Myocyte (in vitro differentiated cells): ENCODE results near the gene KLF9. TPM values are rescaled to one million over a fixed set of nuclear protein-coding genes. Genes with fewer than 3 reads are reported as not detected.

Experiments used
- DNase-seq: peaks from one replicate; pipeline ENCODE4 v3.0.0-alpha.2; 2012; ENCODE audit warnings: low read depth
- total RNA-seq: library from RNA; depleted of rRNA; stranded (reverse); fragments of >200 nt; gene quantifications from 2 replicates; pipeline ENCODE4 v1.2.3, GENCODE V29; 2014

The KLF9 gene
- total RNA-seq, 1 donor from 2014 or later: 30.6 TPM

DNA sequence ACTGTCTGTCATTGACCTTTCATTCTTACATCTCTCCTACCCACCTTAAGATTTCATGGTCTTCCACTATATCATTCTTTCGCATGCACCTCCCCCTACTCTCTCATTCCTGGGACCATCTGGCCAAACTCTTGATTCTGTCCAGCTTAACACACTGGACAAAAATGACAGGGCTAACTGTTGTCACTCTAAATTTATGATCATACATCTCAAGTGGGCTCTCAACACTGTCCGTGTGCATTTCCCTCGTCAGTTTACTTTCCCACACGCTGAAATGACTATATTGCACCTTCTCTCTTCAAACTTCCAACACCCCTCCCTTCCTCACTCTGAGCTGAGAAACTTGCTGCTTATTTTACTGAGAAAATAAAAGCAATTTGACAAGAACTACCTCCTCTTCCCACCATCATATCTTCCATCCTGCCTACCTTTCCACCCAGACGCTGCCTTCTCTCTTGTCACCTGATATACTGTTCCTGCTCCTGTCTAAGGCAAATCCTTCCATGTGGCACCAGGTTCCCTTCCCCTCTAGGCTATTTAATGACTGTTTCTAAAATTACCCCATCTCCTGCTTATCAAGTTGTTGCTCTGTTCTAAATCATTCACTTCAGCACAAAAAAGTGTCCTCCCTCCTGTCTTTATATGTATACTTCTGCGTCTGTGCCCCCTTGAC, 8.1 kb upstream of the KLF9 start:
- no peak for DNase-seq

DNA sequence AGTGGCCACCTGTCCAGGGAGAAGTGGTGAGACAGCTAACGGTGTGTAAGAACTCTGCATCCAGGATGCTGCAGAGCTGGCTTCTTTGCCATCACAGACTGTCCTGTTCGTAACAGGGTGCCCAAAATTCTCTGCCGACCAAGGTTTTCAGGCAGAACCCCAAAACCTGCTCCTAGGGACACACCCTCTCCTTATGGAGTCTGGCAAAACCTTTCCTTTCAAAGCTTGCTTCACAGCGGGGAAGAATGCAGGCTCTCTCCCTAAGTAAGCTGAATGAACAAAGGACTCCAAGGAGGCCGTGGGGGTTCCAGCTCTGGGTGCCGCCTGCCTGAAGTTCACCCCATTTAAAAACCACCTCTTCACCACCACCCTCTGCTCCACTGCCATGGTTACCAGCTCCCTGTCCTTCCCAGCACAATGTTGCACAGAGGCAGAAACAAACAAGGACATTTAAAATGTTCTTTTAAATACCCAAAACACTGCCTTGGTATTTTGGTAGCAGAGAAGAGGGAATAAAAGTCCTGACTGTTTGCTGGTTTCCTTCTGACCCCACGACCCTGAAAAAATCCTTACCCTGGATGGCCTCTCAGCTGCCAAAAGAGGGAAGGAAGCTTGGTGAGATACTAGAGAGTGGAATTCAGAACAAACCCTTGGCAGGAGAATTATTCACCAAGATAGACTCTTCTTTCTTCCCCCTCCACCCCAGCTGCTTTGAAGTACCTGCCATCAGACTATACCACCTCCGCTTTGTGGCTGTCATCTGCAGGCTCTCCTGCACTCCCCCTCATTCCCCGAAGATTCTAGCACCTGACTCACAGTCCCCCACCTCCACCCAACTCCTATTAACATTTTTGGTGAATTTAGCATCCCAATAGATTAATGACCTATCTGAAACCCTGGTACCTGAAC, 7.1 kb upstream of the KLF9 start:
- DNase-seq: peak; percentile 51

DNA sequence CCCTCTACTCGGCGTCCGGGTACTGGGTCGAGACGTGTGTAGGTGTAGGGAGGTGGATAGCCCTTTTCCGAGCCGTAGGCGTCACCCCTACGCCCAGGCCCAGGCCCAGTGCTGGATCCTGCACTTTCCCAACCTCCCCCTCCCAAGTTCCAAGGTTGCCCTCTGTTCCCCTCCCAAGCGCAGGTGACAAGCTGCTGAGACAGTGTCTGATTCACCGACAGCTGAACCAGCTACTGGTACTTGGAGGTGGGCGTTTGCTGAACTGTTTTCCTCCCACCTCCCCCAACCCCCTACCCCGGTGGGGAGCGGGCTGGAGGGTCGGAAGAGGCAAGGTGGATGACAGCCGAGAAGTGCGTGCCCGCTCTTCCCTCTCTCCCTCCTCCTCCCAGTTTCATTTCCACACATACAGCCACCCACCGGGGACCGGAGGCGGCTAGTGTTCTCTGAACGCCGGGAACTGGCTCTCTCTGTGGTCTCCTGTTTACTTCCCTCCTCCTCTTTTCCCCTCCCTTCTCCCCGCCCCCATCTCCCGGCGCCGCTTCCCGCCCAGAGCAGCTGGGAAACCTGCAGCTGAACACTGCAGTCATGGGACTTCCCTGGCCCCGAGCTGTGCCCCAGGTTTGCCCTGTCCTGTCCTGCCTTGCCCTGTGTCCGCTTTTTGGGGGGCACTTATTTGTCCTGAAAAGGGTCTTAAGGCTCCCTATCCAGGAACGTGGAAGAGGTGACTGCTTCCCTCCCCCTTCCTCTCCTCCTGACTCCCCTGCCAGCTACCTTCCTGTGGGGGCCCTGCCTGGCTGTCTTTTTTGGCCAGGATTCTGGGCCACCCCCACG, 6.2 kb upstream of the KLF9 start:
- peak; percentile 94 for DNase-seq

DNA sequence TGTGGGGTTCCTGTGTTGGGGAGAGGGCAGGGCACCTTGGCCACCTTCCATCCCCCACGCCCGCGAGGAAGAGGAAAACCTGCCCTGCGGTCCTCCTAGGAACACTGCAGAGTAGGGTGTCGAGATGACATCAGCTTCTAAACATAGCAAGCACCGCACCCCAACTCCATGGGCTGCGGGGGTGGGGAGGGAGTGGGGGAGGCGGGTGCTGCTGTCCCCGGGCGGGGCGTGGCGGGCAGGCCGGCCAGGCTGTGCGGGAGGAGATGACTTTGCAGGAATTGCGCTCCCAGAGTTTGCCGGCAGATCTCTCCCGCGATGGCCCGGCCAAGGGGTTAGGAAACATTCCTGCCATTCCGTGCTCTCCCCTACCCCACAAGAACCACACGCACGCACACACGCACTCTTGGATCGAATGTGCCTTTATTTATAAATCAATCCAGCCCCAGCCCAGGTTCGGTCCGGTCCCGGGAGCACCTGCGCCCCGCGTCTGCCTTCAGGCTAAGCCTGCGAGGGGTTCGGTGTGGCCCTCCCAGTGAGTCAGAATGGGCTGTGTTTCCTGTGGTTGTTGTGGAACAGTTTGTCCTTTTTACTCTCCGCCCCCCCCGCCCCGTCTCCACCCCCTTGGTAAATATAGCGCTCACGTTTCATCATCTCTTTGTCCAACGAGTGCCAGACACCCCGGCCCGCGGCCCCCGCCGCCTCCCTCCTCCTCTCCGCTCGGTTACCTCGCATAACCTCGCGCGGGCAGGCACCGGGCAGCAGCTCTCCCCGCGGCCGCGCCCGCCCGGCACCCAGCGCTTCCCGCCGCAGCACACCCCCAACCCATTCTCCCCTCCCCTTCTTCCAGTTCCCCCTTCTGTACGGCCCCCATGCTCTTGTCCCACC, 5.3 kb upstream of the KLF9 start:
- peak; percentile 98 for DNase-seq

DNA sequence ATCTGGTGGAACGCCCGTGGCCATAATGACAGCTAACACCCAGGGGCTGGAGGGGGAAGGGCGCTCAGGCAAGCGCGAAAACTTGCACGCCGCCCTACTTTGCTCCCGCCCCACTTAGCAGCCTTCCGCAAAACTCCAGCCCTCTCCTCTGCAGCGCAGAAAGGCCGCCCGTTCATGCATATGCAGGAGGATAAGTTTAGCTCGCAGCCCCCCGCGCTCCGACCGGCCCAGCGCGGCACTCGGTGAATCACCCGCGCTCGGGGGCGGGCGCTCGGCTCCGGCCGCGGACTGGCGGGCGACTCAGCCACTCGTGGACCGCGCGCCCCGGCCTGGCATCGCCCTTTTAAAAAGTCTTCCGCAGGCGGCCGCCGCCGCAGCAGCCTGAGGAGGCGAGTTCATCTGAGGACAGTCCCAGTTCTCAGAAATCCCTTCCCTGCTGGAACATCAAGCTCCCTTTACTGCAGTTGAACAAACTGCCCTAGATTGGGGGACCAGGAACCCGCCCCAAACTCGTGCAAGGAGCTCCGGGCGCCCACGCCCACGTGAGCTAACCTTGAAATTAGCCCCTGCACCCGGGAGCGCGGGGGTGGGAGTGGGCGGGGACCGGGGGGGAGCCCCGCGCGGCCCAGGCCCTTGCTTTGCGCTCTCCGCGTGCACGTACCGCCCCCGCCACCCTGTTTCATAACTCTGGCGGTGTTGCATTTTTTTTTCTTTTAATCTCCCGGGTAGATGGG, 4.5 kb upstream of the KLF9 start:
- DNase-seq: peak; percentile 97

DNA sequence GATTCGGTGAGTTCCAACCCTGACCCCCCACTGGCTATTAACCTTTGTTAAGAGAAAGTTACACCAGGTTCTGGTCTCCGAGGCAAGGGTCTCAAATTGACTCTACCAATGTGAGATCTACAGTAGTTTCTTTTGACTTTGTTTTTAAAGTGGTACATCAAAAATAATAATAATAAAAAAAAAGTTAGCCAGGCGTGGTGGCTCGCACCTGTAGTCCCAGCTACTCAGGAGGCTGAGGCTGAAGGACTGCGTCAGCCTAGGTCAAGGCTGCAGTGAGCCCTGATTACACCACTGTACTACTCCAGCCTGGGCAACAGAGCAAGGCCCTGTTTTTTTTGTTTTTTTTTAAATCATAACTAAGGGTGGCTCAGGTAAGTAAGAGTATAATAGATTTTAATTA, 1.0 kb upstream of the KLF9 start:
- DNase-seq: no peak

DNA sequence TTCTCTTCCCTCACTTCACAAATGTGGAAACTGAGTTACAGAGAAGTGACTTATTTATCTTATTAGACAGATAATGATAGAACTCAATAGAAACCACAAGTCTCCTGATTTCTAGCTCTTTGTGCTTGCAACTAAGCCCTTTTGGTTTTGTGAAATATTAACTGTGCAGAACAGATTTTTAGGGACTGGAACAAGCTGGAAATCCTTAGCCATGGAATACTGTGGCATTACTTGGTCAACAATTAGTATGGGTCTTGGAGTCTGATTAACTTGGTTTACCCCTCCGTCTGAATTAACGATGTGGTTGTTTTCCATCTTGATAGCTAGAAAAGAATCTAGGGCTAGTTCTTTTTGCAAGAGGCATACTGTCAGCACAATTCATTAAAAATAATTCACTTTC, 584 bp upstream of the KLF9 start:
- DNase-seq: no peak

DNA sequence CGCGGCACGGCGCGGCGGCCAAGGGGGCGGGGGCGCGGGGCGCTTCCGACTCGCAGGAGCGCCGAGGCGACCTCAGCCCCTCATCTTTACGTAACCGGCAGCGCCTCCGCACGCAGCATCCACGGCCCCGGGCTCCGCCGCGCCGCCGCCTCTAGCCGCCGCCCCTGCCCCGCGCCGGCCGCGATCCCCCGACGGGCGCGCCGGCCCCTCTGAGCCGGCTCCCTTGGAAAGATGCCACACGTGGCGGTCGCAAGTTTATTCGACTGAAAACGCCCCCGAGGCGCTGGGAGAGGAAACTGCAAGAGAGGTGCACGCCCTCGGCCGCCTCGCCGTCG, 1.0 kb downstream of the KLF9 start:
- no peak for DNase-seq

DNA sequence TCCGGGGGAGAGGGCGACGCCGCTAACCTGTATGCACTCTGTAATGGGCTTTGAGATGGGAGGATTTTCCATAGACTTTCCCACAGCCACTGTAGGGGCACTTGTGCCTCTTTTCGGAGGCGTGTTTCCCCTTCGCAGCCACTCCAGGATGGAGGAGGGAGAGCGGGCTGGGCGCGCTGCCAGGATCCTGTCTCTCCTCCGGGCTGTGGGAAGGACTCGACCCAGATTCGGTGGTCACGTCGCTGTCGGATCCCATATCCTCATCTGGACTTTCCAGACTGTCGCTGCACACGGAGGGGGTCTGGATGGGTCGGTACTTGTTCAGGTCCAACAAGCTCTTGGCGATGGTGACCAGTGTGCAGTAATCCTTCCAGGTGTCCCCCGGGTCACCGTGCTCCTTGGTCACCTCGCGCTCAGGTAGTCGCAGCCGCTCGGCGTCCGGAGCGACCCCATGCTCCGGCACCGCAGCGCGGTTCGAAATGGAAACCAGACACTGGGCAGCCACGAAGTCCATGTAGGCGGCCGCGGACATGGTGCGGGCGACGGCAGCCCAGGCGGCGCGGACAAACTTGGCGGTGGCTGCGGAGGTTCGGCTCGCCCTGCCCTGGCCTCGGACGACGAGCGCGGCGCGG, 1.5 kb downstream of the KLF9 start:
- peak; percentile 84 for DNase-seq

DNA sequence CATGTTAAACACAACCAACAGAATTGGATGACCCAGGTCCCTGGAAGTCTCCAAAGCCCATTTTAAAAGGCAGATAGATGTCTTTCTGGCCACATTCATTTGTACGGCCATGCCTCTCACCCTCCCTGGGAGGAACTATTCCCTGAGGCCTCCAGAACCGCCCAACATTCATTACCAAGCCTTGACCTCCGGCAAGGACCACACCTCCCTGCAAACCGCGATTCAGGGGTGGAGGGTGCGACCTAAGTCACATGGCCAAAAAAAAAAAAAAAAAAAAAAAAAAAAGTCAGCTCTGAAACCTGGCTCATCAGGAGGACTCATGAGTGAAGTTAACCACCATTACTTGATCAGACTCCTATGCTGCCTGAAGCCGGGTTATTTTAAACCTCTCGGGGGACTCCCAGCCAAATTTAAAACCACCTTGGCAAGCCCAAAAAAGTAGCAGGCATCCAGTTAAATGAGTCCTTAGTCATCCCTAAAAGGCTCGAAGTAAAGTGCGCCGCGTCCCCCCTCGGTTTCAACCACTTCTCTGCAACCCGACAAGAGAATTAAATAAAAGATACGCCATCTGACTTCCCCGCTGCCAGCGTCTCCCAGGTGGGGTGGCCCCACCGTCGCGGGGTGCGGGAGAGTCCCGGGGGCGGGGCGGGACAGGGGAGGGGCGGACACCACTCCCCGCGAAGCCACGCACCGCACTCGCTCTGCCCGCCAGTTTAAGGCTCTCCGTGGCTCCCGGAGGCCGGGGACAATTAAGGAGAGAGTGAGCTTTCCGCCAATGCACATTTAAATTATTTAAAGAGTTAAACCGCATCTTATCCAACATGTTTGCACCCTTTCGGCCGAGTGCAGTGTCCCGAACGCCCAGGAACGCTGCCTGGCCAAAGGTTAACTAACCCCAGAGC, 2.3 kb downstream of the KLF9 start:
- DNase-seq: peak; percentile 95

DNA sequence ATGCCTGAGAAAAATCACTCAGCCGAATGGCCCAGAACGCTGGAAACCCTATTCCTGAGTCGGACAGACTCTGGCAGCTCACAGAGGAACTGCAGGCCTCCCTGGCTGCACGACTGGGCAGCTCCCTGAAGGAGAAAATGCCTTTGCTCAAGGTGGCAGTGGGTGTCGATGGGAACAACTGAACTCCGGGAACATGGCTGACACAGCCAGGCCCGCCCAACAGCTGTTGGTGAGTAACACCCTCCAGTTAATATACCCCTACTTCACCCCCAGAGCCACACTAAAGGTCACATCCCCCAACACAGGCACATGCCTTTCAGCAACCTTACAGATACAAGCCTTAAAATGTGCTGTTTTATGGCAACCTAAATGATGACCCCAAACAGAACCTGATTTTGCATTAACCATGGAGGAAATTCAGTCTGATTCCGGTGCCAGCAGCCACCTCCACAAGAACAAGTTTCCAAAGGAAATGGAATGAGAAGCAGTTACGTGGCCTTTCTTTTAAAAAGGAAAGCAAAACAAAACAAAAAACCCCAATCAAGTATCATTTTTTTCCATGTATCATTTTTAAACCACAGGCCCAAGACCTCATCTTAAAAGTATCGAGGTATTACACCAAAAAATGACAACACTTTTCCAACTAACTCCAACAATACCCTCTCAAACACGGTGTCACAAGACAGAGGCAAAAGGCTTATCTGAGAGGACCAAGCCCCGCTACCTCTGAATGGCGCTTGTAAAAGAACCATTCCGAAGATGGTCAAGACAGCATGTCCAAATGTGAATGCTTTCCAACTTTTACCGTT, 3.1 kb downstream of the KLF9 start:
- peak; percentile 92 for DNase-seq

DNA sequence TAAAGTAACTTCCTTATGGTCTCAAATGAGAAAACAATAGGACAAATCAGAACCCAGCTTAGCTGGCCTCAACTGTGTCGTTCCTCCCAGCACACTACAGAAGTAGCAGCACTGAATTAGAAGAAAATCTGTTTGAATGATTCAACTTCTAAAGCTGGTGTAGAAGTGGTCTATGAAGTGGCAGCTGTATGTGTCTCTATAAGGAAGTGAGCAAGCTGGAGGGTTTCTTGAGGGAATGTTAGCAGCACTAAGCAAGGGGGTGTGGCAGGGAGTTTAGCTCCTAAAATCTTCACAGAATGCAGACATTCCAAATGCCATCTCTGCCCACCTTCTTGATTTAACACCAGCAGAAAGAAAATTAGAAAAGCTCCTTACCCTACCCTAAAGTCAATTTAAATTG, 4.1 kb downstream of the KLF9 start:
- peak; percentile 71 for DNase-seq

DNA sequence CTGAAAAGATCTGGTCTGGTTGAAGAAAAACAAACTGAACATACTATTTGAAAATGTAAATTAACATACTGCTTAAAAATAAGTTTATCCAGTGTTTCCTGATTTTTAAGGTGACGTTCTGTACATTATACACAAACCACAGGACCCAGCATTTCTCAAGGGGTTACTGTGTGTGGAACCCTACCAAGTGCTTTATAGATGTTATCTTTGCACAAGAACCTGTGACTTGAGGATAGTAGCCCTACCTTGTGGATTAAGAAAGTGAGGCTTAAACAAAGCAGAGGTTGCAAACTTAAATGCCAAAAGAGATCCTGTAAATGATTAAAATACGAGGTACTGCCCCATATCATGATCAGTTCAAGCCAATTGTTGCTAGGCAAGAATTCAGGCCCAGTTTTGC, 4.7 kb downstream of the KLF9 start:
- DNase-seq: peak; percentile 17

DNA sequence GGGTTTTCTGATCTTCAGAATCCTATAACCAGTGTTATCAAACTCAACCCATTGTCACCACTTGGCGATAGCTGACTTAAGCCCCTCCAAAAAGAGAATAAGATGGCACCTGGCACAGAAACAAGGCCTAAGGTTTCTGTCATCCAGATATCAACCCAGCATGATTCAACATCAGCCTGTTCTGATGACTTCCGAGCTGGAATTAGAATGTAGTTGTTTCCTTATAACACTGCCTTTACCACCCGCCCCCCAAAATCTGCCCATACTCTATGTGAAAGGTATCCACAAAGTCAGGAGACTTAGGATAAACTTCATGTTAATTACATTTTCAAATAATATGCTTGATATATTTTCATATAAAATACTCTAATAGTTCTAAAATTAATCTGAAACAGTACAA, 5.2 kb downstream of the KLF9 start:
- peak; percentile 44 for DNase-seq

DNA sequence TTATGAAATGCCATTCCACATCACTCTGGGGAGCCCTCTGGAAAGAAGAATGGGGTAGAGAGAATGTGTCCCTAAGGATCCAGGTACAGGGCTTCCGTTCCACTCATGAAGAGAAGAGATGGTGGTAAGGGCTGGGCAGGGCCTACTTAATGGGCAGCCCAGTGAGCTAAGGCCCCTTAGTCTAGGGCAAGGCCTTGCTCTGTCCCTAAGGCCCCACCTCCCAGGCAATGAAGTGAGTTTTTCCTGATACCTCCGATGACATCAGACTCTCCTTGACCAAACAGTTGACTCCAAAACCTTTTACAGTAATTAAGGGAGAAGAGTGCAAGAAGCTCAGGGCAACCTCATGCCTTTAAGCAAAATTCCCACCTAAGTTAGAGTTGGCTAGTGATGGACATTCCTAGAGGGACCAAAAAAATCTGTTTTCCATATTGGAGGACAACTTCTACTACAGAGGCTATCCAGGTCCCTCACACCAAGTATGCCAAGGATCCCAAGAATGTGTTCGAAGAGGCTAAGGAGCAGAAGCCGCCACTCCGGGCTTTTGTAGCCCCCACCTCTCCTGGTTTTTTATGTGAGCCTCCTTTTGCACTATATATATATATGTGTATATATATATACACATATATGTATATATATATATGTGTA, 5.9 kb downstream of the KLF9 start:
- DNase-seq: peak; percentile 23

DNA sequence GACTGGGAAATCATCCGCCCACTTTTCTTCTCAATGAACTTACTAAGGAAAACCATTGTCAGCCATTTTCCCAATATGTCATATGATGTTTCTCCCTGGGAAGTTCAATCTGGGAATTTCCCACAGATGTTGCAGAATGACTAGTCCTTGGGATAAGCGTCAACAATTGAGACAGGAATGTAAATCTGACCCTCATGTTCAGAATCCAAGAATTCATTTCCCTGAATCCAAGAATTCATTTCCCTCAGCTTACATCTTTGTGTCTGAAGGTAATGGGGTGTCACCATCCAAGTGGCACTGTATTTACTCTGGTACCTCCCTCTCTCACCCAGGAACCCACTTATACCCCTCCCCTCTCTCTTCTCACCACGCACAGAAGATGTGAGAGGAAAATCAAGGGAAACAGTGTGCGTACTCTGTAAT, 7.4 kb downstream of the KLF9 start:
- DNase-seq: peak; percentile 84

DNA sequence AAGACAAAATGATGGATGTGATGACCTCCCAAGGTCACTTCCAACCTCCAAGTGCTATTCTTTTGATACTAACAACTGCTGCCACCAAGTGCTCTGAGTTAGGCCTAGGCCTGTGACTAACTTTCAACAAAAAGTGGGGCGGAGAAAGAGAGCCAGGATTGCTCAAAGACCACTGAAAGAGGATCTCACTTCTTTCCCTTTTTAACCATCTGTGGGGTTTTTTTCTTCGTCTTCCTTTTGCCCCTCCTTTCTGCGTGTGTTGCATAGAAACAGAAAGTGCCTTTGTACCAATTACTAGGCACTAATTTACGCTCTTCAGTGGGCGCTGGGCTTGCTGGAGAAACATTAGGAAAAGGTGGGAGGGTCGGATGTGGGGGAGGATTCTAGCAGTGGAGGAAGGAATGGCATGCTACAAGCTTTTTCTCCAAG, 8.0 kb downstream of the KLF9 start:
- DNase-seq: peak; percentile 75
